Muscle of leg (tissue), 11 donors: ENCODE measurements around the gene PTPRT. TPM values are rescaled to one million over a fixed set of nuclear protein-coding genes. Genes with fewer than 3 reads are reported as not detected.

Experiments
- DNase-seq: peaks from one replicate; pipeline ENCODE4 v3.0.0; 2013
- H3K27ac ChIP-seq: one replicate; pipeline ENCODE4 v1.5.1; 2013; ENCODE audit warnings: mild to moderate bottlenecking, low read length, control low read depth
- H3K27me3 ChIP-seq: one replicate; pipeline ENCODE4 v1.6.1; 2013; ENCODE audit warnings: low read length; ENCODE audit not compliant: control insufficient read depth, insufficient read depth
- H3K36me3 ChIP-seq: one replicate; pipeline ENCODE4 v1.6.1; 2013; ENCODE audit warnings: low read length; ENCODE audit not compliant: control insufficient read depth, insufficient read depth
- H3K4me1 ChIP-seq: one replicate; pipeline ENCODE4 v1.6.1; 2013; ENCODE audit warnings: low read length; ENCODE audit not compliant: control insufficient read depth, insufficient read depth
- H3K4me3 ChIP-seq: one replicate; pipeline ENCODE4 v1.5.1; 2013; ENCODE audit warnings: low read length, control low read depth
- H3K9me3 ChIP-seq: replicated peaks from 2 replicates; pipeline ENCODE4 v1.6.1; 2013; ENCODE audit warnings: low read depth, low read length; ENCODE audit not compliant: control insufficient read depth
- WGBS: methylation state at CpG from one replicate; pipeline ENCODE4 v1.1.5; 2013; ENCODE audit warnings: missing lambda C conversion rate; ENCODE audit not compliant: insufficient coverage; 5-methylcytosine and 5-hydroxymethylcytosine counted together
- polyA plus RNA-seq, 8 donors: library from polyadenylated mRNA; unstranded; fragments of 120-200 nt; gene quantifications; one replicate each; pipeline versions ENCODE4 v1.2.1 to v1.2.3, GENCODE V29; 2013; ENCODE audit warnings: inconsistent platforms in 1 of 8, low replicate concordance in 1 of 8; ENCODE audit not compliant: insufficient read length in 8 of 8, insufficient read depth in 1 of 8
- total RNA-seq: library from RNA; stranded (reverse); fragments of 120-200 nt; gene quantifications from one replicate; pipeline ENCODE4 v1.2.4, GENCODE V29; 2013

PTPRT gene
- total and polyA plus RNA-seq, 9 donors: 0.10 to 0.94 (median 0.51) TPM

DNA sequence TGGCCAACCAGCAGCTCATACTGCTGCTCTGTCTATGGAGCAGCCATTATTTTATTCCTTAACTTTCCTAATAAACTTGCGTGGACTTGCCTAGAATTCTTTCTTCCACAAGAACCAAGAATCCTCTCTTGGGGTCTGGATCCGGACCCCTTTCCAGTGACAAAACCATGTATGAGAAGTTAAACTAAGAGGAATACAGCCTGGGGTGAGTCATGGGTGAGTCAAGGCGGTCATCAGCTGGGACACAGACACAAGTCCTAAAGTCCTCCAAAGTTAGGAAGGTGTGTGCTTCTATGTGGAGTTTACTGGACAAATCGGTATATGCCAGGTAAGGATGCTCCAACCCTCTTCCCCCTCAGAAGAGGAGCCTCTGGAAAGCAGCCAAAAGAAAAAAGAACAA is 881.5 kb downstream of the PTPRT start:
- H3K27me3 ChIP-seq: no peaks in the 10 kb centered on the region
- WGBS: no CpG with 5 or more reads among the region's 4 CpGs
- H3K9me3 ChIP-seq: no peaks in the 10 kb centered on the region
- H3K36me3 ChIP-seq: no peaks in the 10 kb centered on the region
- no peak for DNase-seq
- no peaks in the 10 kb centered on the region for H3K4me1 ChIP-seq
- no peak overlapping the region for H3K4me3 ChIP-seq
- no peak overlapping the region for H3K27ac ChIP-seq

DNA sequence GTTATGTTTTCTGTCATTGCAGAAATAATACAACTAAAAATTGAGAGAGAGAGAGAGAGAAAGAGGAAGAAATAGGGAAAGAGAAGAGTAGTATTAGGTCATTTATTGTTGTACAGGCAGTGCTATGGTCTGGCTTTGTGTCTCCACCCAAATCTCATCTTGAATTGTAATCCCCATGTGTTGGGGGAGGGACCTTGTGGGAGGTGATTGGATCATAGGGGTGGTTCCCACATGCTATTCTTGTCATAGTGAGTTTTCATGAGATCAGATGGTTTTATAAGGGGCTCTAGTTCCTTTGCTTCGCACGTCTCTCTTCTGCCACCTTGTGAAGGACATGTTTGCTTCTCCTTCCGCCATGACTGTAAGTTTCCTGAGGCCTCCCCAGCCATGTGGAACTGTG is 894.1 kb downstream of the PTPRT start:
- Histone ChIP-seq H3K4me1 (no peaks in the 10 kb centered on the region), H3K36me3 (no peaks in the 10 kb centered on the region), H3K4me3 (no peak overlapping the region), H3K27ac (no peak overlapping the region), H3K27me3 (no peaks in the 10 kb centered on the region), H3K9me3 (no peaks in the 10 kb centered on the region)
- WGBS: no CpG with 5 or more reads among the region's 3 CpGs
- DNase-seq: no peak

DNA sequence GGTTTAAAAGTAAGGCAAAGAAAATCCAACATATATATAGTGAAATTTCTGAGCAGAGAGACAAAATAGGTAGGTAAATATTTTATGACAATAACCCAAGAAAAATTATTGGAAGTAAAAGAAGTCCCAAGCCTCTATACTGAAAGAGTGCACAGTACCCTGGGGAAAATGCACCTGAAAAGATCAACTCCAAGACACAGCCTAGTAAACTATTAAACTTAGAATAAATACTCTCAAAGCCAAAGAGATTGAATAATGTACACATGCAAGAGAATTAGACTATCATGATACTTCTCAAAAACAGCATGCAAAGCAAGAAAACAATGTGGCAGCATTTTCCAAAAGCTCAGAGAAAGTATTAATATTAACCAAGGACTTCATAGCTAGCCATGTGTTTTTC is 894.7 kb downstream of the PTPRT start:
- DNase-seq: no peak
- Histone ChIP-seq H3K27ac (no peak overlapping the region), H3K36me3 (no peaks in the 10 kb centered on the region), H3K4me1 (no peaks in the 10 kb centered on the region), H3K27me3 (no peaks in the 10 kb centered on the region), H3K9me3 (no peaks in the 10 kb centered on the region), H3K4me3 (no peak overlapping the region)

DNA sequence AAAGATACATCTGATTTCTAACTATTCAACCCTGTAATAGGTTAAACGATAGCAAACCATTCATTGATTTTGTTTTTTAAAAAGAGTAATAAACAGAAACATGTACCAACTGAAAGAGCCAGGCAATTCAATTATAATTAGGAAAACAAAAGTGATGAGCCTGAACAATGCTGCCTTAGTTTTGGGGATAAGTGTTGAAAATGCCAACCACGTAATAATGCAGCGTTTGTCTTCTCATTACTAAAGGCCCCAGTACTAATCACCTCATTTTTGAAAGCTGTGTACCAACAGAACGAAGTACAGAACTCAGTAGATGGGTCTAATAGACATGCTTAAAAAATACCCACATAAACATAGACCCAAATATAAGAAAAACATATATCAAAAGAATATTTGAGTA is 907.9 kb downstream of the PTPRT start:
- H3K9me3 ChIP-seq: no peaks in the 10 kb centered on the region
- DNase-seq: no peak
- no peaks in the 10 kb centered on the region for H3K27me3 ChIP-seq
- no peaks in the 10 kb centered on the region for H3K36me3 ChIP-seq
- H3K4me3 ChIP-seq: no peak overlapping the region
- no peak overlapping the region for H3K27ac ChIP-seq
- no CpG with 5 or more reads among the region's 4 CpGs for WGBS
- no peaks in the 10 kb centered on the region for H3K4me1 ChIP-seq

DNA sequence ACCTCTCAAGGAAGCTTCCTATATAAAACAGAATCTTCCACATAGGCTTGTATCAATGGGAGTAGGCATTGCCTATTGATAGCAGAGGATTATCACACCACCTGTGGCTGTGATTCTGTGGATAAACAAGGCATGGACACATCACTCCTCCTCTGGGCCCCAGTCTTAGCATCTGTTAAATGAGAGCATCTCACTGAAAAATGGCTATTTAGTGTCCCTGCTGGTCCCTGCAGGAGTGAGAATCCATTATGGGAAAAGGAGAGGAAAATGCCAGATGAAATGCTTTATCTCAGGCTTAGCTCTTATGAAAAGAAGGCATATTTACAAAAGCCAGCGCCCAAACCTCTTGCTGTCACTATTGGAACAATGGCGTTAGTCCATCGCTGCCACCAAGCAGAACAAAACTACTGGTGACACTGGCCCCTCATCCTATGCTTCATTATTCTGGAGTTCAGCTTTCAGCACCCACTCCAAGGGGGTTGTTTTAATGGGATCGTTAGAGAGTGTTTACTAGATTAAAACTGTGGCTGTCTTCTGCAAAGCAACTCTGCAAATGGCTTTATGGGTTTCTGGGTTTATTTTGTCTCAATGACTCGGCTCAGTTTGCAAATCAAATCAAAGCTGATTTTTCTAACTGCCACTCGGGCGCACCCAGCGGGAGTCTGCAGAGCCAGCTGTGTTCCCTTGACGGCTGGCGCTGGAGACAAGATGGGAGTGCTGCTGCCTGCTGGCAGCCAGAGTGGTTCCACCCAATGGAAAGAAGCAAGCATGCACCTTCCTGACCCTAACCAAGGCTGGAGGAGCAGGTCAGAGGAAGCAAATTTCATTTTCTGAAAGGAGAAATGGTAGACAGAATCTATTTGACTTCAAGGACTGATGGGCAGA is 912.7 kb downstream of the PTPRT start:
- no peak overlapping the region for H3K4me3 ChIP-seq
- no peaks in the 10 kb centered on the region for H3K4me1 ChIP-seq
- no peaks in the 10 kb centered on the region for H3K36me3 ChIP-seq
- H3K27ac ChIP-seq: no peak overlapping the region
- DNase-seq: no peak
- 37% methylated on average over 8 of the region's 10 CpGs for WGBS
- no peaks in the 10 kb centered on the region for H3K27me3 ChIP-seq
- no peaks in the 10 kb centered on the region for H3K9me3 ChIP-seq

DNA sequence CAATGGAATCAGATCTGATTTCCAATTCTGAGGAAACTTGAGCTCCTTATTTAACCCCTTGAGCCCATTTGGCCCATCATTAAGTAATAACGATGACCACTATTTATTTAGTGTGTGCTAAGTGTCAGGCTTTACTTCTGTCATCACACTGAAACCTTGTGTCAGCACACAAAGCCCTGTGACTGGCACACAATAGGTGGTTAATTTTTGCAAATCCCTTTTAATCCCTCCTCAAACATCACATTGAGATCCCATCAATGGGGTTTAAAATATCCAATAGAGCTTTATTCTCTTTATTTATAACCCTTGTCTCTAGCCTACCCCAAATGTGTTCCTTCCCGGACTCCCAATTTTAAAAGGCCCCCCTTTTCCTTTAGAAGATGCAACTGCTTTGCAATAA is 914.7 kb downstream of the PTPRT start:
- no peak overlapping the region for H3K4me3 ChIP-seq
- DNase-seq: no peak
- no peaks in the 10 kb centered on the region for H3K36me3 ChIP-seq
- H3K27ac ChIP-seq: no peak overlapping the region
- no peaks in the 10 kb centered on the region for H3K27me3 ChIP-seq
- no peaks in the 10 kb centered on the region for H3K9me3 ChIP-seq
- no peaks in the 10 kb centered on the region for H3K4me1 ChIP-seq
- WGBS: no CpG with 5 or more reads among the region's 2 CpGs

DNA sequence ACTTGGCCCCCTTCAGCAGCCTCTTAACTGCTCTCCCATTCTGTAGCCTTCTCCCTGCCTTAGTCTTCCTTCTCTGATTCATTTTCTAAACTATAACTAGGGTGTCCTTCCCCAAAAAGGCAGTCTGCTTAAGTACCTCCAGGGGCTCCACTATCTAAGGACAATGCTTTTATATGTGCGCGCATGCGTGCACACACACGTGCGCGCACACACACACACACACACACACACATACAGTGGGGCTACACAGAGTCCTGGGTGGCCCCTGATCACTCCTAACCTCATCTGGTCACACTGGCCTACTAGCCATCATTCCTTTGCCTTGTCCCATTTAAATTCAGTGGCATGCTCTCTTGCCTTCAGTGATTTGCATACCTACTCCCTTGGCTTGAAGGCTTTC is 917.2 kb downstream of the PTPRT start:
- 83% methylated on average over 6 of the region's 6 CpGs for WGBS
- no peaks in the 10 kb centered on the region for H3K36me3 ChIP-seq
- H3K4me3 ChIP-seq: no peak overlapping the region
- H3K27ac ChIP-seq: no peak overlapping the region
- H3K9me3 ChIP-seq: no peaks in the 10 kb centered on the region
- H3K4me1 ChIP-seq: no peaks in the 10 kb centered on the region
- no peak for DNase-seq
- no peaks in the 10 kb centered on the region for H3K27me3 ChIP-seq

DNA sequence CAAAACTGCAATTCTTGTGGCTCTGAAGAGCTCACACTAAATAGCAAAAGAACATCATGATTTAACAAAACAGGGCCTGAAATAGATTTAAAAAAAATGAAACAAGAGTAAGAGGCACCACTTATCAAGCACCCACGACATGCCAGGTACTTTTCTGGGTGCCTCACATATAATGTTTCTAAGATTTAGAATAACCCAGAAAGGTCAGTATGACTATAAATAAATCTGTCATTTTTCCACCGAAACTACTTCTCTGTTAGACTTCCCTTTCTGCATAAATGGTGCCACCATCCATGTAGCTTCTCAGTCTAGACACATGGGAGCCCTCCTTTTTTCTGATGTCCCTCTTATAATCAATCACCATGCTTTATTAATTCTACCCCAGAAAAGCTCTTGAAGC is 919.2 kb downstream of the PTPRT start:
- H3K4me1 ChIP-seq: no peaks in the 10 kb centered on the region
- 75% methylated on average over 1 of the region's 2 CpGs for WGBS
- H3K9me3 ChIP-seq: no peaks in the 10 kb centered on the region
- no peaks in the 10 kb centered on the region for H3K27me3 ChIP-seq
- DNase-seq: no peak
- H3K36me3 ChIP-seq: no peaks in the 10 kb centered on the region
- H3K4me3 ChIP-seq: no peak overlapping the region
- H3K27ac ChIP-seq: no peak overlapping the region

DNA sequence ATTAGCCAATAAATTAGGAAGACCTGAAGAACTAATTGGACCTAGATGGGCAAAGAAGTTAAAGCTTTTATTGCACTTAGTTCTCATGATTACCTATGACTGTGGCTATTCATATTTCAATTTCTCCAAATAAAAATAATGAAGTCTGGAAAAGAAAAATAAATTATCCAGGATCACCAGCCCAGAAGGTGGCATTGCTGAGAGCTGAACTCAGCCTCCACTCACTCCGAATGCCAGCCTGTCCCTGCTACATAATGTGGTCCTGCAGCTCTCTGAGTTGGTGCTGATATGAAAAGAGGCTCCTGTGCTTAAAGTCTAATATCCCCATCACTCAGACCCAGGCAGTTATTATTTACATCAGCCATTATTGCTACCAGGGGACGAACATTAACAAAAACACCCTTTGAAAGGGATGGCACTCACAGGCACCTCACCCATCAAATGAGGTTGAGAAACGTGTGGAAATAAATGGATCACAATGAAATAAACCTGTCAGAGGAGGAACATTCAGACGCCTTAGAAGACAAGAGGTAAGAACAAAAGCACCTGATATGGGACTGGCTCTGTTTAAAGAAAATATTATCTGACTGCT is 921.8 kb downstream of the PTPRT start:
- DNase-seq: no peak

DNA sequence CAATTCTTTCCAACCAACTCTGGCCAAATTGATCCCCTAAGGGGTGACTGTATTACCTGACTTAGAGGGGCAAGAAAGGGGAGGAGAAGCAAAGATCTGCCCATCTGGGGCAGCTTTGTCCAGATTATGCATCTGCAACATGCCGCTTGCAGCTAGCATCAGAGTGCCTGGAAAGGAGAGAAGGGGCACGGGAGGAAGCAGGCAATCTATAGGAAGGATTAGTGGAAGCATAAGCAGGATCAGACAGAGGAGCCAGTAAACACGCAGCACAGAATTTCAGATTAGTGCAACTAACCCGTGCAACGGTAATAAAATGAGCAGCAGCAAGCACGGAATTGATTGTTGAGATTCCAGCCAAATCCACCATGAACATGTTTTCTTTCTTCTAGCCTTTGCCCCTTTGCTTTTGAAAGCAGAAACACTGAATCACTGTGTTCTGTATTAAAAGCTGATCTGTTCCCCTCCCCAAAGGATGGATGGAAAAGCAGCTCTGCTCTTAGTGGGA is 927.9 kb downstream of the PTPRT start:
- peak; percentile 3 for DNase-seq
- Histone ChIP-seq H3K4me1 (no peaks in the 10 kb centered on the region), H3K27ac (no peak overlapping the region), H3K36me3 (no peaks in the 10 kb centered on the region), H3K27me3 (no peaks in the 10 kb centered on the region), H3K4me3 (no peak overlapping the region), H3K9me3 (no peaks in the 10 kb centered on the region)
- WGBS: 44% methylated on average over 6 of the region's 6 CpGs

More for the DNA sequence above, 921.8 kb downstream of the PTPRT start:
- Histone ChIP-seq H3K27me3 (no peaks in the 10 kb centered on the region), H3K9me3 (no peaks in the 10 kb centered on the region), H3K4me3 (no peak overlapping the region), H3K27ac (no peak overlapping the region), H3K36me3 (no peaks in the 10 kb centered on the region), H3K4me1 (no peaks in the 10 kb centered on the region)
- 83% methylated on average over 1 of the region's 4 CpGs for WGBS
